ENCODE measurements around the gene TSTD2. TPM values are rescaled to one million over a fixed set of nuclear protein-coding genes. Genes with fewer than 3 reads are reported as not detected.
"Not testable (repeated sequence)": the region's sequence is repeated elsewhere in the genome, so short reads cannot be mapped to it uniquely, and the experiment has no call there.

Gene TSTD2
- polyA plus RNA-seq, 3 donors = 30.3 to 43.0 (median 32.2) TPM

DNA sequence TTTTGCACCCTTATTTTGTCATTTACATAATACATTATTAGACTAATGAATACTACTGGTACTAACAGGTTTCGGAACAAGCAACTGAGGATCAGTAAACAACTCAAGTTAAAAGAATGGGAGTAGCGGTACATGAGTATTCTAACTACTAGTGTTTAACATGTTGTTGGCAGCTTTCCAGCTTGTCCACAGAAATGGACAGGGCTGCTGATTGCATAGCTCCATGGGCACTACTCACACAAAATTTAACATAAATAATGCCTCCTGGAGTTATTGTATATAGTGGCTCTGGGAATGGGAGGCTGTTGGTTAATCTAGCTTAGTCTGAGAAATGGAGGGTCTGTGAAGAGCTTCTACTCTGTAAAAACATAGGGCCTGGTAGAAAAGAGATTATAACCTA is 7.2 kb upstream of the TSTD2 start:
- DNase-seq (ENCODE audit: extremely low read depth in 1 of 11, low read depth in 9 of 11, low spot score in 4 of 11) = no peak

GRCh38 chr9:97638666-97639065 is 5.5 kb upstream of the TSTD2 start:
- no peak for DNase-seq (ENCODE audit: extremely low read depth in 1 of 11, low read depth in 9 of 11, low spot score in 4 of 11)

GRCh38 chr9:97636903-97637302 is 3.7 kb upstream of the TSTD2 start:
- no peak for DNase-seq (ENCODE audit: extremely low read depth in 1 of 11, low read depth in 9 of 11, low spot score in 4 of 11)

DNA sequence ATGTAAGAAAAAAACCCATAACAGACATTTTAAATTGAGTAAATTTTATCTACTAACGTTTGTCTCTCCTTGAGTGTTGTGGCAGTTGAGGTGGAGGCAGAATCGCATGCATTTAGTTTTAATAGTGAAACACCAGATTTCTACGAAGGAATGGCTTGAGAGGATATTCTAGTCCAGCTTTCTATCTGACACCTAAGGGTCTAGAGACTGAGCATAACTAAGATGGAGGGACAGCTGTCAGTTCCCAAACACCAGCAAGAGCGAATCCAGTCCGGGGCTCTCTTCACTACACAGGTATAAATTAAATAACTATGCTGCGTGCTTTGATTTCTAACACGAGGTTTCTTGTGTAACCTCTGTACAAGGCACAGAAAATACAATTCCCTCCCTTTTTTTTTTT is 1.9 kb upstream of the TSTD2 start:
- DNase-seq (ENCODE audit: extremely low read depth in 1 of 11, low read depth in 9 of 11, low spot score in 4 of 11) = no peak

DNA sequence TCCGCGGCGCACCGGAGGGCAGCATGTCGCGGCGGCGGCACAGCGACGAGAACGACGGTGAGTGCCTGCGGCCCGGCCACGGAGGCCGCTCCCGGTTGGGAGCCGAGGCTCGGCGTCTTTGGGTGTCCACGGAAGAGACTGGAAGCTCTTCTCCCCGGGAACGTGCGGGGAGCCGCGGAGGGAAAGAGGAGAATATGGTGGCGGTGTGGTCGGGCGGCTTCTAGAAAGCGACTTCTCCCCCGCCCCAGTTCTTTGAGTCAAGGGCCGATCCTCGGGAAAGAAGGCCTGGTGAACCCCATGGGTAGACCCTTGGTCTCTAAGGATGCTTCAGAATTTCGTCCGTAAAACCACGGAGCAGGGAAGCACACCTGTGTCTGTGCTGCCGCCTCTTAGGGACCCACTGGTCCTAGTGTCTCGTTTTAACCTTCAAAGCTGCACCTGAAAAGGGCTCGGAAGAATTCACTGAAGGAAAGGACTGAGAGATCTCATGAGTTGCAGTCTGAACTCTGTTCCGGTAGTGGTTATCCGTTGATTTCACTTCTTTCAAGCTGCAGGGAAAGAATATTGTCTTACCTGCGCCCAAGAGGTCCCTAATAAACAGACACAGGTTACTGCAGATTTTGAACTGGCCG is 807 bp upstream of the TSTD2 start:
- DNase-seq (ENCODE audit: extremely low read depth in 1 of 11, low read depth in 9 of 11, low spot score in 4 of 11) = peak in 4 of 11 donors; percentile 5 to 21 (median 9)

GRCh38 chr9:97632248-97632984 is 752 bp downstream of the TSTD2 start:
- DNase-seq (ENCODE audit: extremely low read depth in 1 of 11, low read depth in 9 of 11, low spot score in 4 of 11) = peak in 9 of 11 donors; percentile 28 to 89 (median 72)

DNA sequence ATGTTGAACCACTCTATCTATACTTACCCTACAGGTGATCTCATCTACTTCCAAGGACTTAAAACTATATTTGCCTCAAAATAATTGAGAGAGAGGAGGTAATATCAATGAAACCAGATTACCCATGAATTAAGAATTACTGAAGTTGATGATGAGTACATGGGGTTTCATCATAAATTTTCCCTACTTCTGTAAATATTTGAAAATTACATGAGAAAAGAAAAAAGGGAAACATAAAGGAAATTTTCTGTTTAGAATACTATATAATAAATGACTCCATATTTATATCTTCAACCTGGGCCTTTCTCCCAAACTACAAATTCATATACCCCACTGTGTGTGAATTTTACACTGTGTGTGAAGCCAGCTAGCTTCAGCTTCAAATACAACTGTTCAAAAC is 2.6 kb downstream of the TSTD2 start:
- no peak for DNase-seq (ENCODE audit: extremely low read depth in 1 of 11, low read depth in 9 of 11, low spot score in 4 of 11)

DNA sequence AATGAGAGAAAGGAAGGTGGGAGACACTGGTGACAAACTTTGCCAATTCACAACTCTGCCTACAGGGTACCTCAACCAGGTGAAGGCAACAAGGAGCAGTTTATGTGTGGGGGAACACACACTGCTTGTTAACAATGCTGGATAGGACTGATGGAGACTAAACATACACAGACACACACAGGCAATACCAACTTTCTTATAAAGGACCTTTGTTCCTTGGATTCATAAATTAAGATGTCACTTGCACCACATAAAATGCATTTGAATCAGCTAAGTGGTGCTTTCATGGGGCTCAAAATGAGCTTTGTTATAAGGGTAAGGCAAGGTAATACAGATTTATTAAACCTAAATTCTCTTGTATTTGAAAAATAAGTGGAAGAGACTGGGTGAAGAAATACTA is 4.0 kb downstream of the TSTD2 start:
- DNase-seq (ENCODE audit: extremely low read depth in 1 of 11, low read depth in 9 of 11, low spot score in 4 of 11) = no peak

- no peak for DNase-seq (ENCODE audit: extremely low read depth in 1 of 11, low read depth in 9 of 11, low spot score in 4 of 11)
These were observed 4.5 kb downstream of the TSTD2 start for GRCh38 chr9:97628668-97629067.

DNA sequence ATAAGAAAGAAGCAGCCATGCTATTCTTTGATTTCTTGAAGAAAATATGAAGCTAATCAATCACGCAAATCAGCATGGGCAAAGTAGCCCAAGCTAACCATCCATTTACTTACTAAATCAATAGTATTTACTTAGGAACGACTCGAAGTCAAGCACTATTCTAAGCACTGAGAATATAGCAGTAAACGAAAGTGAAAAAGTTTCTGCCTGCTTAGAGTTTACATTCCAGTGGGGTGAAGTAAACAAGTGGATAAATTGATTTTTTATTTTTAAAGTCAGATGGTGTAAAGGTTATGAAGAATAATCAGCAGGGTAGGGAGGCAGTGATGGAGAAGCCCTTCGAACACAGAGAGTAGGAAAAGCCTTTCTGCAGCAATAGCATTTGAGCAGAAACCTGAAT is 5.5 kb downstream of the TSTD2 start:
- no peak for DNase-seq (ENCODE audit: extremely low read depth in 1 of 11, low read depth in 9 of 11, low spot score in 4 of 11)

GRCh38 chr9:97625620-97626019 is 7.5 kb downstream of the TSTD2 start:
- no peak for DNase-seq (ENCODE audit: extremely low read depth in 1 of 11, low read depth in 9 of 11, low spot score in 4 of 11)

- no peak for DNase-seq (ENCODE audit: extremely low read depth in 1 of 11, low read depth in 9 of 11, low spot score in 4 of 11)
These were observed 9.2 kb downstream of the TSTD2 start for GRCh38 chr9:97623946-97624345.

DNA sequence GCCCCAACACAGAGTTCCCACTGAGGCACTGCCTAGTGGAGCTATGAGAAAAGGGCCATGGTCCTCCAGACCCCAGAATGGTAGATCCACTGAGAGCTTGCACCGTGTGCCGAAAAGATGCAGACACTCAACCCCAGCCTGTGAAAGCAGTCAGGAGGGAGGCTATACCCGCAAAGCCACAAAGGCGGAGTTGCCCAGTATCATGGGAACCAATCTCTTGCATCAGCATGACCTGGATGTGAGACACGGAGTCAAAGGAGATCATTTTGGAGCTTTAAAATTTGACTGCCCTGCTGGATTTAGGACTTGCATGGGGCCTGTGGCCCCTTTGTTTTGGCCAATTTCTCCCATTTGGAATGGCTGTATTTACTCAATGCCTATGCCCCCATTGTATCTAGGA is 10.7 kb downstream of the TSTD2 start:
- DNase-seq (ENCODE audit: extremely low read depth in 1 of 11, low read depth in 9 of 11, low spot score in 4 of 11) = not testable (repeated sequence)

- not testable (repeated sequence) for DNase-seq (ENCODE audit: extremely low read depth in 1 of 11, low read depth in 9 of 11, low spot score in 4 of 11)
These were observed 13.1 kb downstream of the TSTD2 start for GRCh38 chr9:97620063-97620462.

- DNase-seq (ENCODE audit: extremely low read depth in 1 of 11, low read depth in 9 of 11, low spot score in 4 of 11) = no peak
These were observed 15.2 kb downstream of the TSTD2 start for GRCh38 chr9:97617939-97618416.

- peak in 7 of 11 donors; percentile 28 to 62 (median 43) for DNase-seq (ENCODE audit: extremely low read depth in 1 of 11, low read depth in 9 of 11, low spot score in 4 of 11)
These were observed 17.6 kb downstream of the TSTD2 start for GRCh38 chr9:97615439-97616072.

DNA sequence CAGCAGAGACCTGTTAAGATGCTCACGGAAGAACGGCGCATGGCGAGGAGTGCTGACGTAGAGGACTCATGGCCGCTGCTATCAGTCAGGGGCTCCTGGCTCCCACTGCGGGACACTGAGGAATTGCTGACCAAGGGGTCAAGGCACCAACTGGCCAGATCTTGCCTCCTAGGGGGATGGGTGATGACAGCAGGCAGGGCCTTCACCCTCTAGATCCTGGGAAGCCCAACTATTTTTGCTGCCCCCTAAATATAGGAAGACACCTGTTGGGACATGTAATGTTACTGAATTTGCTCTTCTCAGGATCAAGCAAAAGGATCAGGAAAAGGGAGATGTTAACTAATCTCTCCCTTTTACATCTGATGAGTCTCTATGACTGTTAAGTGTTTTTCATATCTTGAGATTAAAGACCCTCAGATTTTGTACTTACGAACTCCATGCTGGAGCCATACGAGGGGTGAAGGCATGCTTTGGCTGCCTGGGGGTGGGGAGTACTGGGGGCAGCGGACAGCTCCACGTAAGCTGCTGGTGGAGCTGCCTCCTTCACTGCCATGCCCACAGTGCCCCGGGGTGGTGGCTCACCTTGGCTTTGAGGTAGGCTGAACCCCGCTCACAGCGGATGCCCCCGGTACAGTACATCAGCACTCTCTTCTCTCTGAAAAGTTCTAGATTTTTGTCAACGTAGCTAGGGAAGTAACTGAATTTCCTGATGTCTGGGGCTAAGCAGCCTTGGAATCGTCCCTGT is 28.1 kb downstream of the TSTD2 start:
- no peak for DNase-seq (ENCODE audit: extremely low read depth in 1 of 11, low read depth in 9 of 11, low spot score in 4 of 11)

DNA sequence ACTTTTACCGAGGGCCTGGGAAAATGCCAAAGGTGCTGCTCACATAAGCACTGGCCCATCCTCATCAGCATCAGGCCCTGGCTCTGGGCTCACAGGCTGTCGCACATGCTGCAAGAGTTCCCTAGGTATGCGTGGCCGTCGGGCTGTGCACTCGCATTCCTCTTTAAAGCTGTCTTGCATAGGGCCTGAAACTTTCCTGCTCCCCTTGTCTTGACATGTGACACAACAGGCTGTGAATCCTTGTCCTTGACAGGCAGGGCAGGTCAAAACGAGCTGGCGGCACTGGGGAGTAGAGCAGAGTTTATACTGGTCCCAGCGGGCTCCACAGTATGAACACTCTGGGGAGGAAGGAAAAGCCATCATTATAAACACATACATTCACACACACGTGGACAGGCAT is 30.7 kb downstream of the TSTD2 start:
- DNase-seq (ENCODE audit: extremely low read depth in 1 of 11, low read depth in 9 of 11, low spot score in 4 of 11) = no peak

DNA sequence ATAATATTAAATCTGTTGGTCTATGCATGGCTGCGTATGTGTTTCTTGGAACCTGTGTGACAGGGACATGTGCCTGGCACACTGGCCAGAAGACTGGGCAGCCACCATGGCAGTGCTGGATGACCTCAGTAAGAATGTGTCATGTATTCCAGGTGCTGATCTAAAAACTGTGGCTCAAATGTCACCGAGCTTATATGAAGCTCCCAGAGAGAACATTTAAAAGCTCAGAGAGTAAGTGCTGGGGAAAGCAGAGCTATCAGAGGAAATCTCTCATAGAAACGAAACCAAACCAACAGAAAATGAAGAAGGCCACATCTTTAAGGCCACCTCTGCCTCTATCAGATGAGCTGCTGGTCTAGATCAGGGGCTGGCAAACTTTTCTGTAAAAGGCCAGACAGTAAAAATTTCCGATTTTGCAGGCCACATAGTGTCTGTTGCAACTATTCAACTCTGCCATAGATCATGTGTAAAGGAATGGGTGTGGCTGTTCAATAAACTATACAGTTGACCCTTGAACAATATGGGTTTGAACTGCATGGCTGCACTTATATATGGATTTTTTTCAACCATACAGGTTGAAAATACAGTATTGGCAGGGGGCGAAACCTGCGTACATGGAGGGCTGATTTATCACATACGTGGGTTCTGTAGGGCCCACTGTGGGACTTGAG is 31.8 kb downstream of the TSTD2 start:
- DNase-seq (ENCODE audit: extremely low read depth in 1 of 11, low read depth in 9 of 11, low spot score in 4 of 11) = no peak

All from renal cortex interstitium (tissue), 11 donors.